Suprapubic skin (tissue), 4 donors: Measurements from ENCODE around the gene IGF2BP2. TPM values are rescaled to one million over a fixed set of nuclear protein-coding genes. Genes with fewer than 3 reads are reported as not detected.

Experiments used
- DNase-seq, 2 donors: peaks; one replicate each; pipeline ENCODE4 v3.0.0-alpha.2; 2019; ENCODE audit warnings: low spot score in 2 of 2
- H3K27ac ChIP-seq: fragments of 200-600 bp; sonication (generic); one replicate; pipeline ENCODE4 v1.5.1; 2019
- H3K27me3 ChIP-seq: fragments of 200-600 bp; sonication (generic); one replicate; pipeline ENCODE4 v1.5.1; 2019
- H3K36me3 ChIP-seq: fragments of 200-600 bp; sonication (generic); one replicate; pipeline ENCODE4 v1.5.1; 2019
- H3K4me1 ChIP-seq: fragments of 200-600 bp; sonication (generic); one replicate; pipeline ENCODE4 v1.5.1; 2019
- H3K4me3 ChIP-seq: fragments of 200-600 bp; sonication (generic); one replicate; pipeline ENCODE4 v1.5.1; 2019; ENCODE audit warnings: mild to moderate bottlenecking
- H3K9me3 ChIP-seq: fragments of 200-600 bp; sonication (generic); one replicate; pipeline ENCODE4 v1.5.1; 2019
- CTCF ChIP-seq, 2 donors: fragments of 200-600 bp in 1 of 2; fragments of 450-650 bp in 1 of 2; sonication (generic) in 1 of 2; IDR thresholded peaks; one replicate each; pipeline ENCODE4 v1.5.1; 2016 to 2019; ENCODE audit warnings: antibody characterized with exemption in 2 of 2, mild to moderate bottlenecking in 1 of 2, moderate library complexity in 1 of 2
- EP300 ChIP-seq: sonication (generic); formaldehyde crosslinking; IDR thresholded peaks from one replicate; pipeline ENCODE4 v1.6.1; 2017; ENCODE audit warnings: antibody characterized with exemption
- POLR2A ChIP-seq, 2 donors: fragments of 450-650 bp; IDR thresholded peaks; one replicate each; pipeline ENCODE4 v1.6.1; 2017; ENCODE audit warnings: antibody characterized with exemption in 2 of 2, mild to moderate bottlenecking in 2 of 2, moderate library complexity in 2 of 2
- POLR2AphosphoS5 ChIP-seq, 3 donors: sonication (generic); formaldehyde crosslinking; IDR thresholded peaks; one replicate each; pipeline ENCODE4 v1.6.1; 2017; ENCODE audit warnings: antibody characterized with exemption in 3 of 3
- WGBS: methylation state at CpG from one replicate; pipeline ENCODE4 v1.1.5; 2018; 5-methylcytosine and 5-hydroxymethylcytosine counted together
- total RNA-seq, 4 donors: library from RNA; depleted of rRNA; stranded (reverse); fragments of >200 nt; gene quantifications; one replicate each; pipeline ENCODE4 v1.1.0, GENCODE V29; 2016

IGF2BP2 gene
- total RNA-seq, 4 donors from 2014 or later: 7.6 to 29.9 (median 8.4) TPM

- TF ChIP-seq POLR2AphosphoS5 (IDR thresholded peaks at IDR 0.05): no peak
- TF ChIP-seq EP300: no peak
- no peak for TF ChIP-seq POLR2A (IDR thresholded peaks at IDR 0.05)
- TF ChIP-seq CTCF (IDR thresholded peaks at IDR 0.05): no peak
- Histone ChIP-seq H3K27ac (no peak overlapping the region), H3K27me3 (no peaks in the 10 kb centered on the region), H3K9me3 (no peaks in the 10 kb centered on the region), H3K36me3 (no peaks in the 10 kb centered on the region), H3K4me1 (no peaks in the 10 kb centered on the region), H3K4me3 (no peak overlapping the region)
- DNase-seq: no peak
- WGBS: 65% methylated on average over 3 of the region's 3 CpGs
Measured at GRCh38 chr3:185837414-185837813, 12.6 kb upstream of the IGF2BP2 start.

GRCh38 chr3:185831990-185832389 is 7.1 kb upstream of the IGF2BP2 start:
- DNase-seq: no peak
- Histone ChIP-seq H3K4me1 (no peaks in the 10 kb centered on the region), H3K36me3 (no peaks in the 10 kb centered on the region), H3K27ac (no peak overlapping the region), H3K4me3 (no peak overlapping the region), H3K9me3 (no peaks in the 10 kb centered on the region), H3K27me3 (peaks cover 5% of the 10 kb centered on the region)
- TF ChIP-seq CTCF (IDR thresholded peaks at IDR 0.05): no peak
- TF ChIP-seq POLR2AphosphoS5 (IDR thresholded peaks at IDR 0.05): no peak
- no peak for TF ChIP-seq POLR2A (IDR thresholded peaks at IDR 0.05)
- TF ChIP-seq EP300: no peak

- H3K27me3 ChIP-seq: peaks cover 6% of the 10 kb centered on the region
- H3K27ac ChIP-seq: no peak overlapping the region
- peaks cover 5% of the 10 kb centered on the region for H3K4me1 ChIP-seq
- H3K36me3 ChIP-seq: no peaks in the 10 kb centered on the region
- 65% methylated on average over 3 of the region's 3 CpGs for WGBS
- TF ChIP-seq CTCF (IDR thresholded peaks at IDR 0.05) (no peak), EP300 (no peak), POLR2AphosphoS5 (IDR thresholded peaks at IDR 0.05) (no peak), POLR2A (IDR thresholded peaks at IDR 0.05) (no peak)
- no peak for DNase-seq
- no peaks in the 10 kb centered on the region for H3K9me3 ChIP-seq
- H3K4me3 ChIP-seq: no peak overlapping the region
Measured at GRCh38 chr3:185831195-185831594, 6.4 kb upstream of the IGF2BP2 start.

GRCh38 chr3:185830018-185830797 is 5.4 kb upstream of the IGF2BP2 start:
- TF ChIP-seq POLR2A (IDR thresholded peaks at IDR 0.05): no peak
- TF ChIP-seq POLR2AphosphoS5 (IDR thresholded peaks at IDR 0.05): no peak
- TF ChIP-seq EP300: no peak
- no peak for TF ChIP-seq CTCF (IDR thresholded peaks at IDR 0.05)
- Histone ChIP-seq H3K9me3 (no peaks in the 10 kb centered on the region), H3K36me3 (no peaks in the 10 kb centered on the region), H3K4me3 (no peak overlapping the region), H3K27me3 (peaks cover 13% of the 10 kb centered on the region), H3K4me1 (peaks cover 11% of the 10 kb centered on the region), H3K27ac (no peak overlapping the region)
- DNase-seq: no peak
- WGBS: 73% methylated on average over 5 of the region's 5 CpGs

GRCh38 chr3:185828755-185829154 is 3.9 kb upstream of the IGF2BP2 start:
- no peaks in the 10 kb centered on the region for H3K9me3 ChIP-seq
- H3K4me3 ChIP-seq: no peak overlapping the region
- DNase-seq: no peak
- no peak overlapping the region for H3K27ac ChIP-seq
- H3K27me3 ChIP-seq: peaks cover 24% of the 10 kb centered on the region
- peaks cover 22% of the 10 kb centered on the region for H3K4me1 ChIP-seq
- TF ChIP-seq CTCF (IDR thresholded peaks at IDR 0.05) (no peak), POLR2A (IDR thresholded peaks at IDR 0.05) (no peak), POLR2AphosphoS5 (IDR thresholded peaks at IDR 0.05) (no peak), EP300 (no peak)
- no peaks in the 10 kb centered on the region for H3K36me3 ChIP-seq
- 96% methylated on average over 3 of the region's 3 CpGs for WGBS
